ENCODE measurements around the gene MNAT1.
"Not testable (repeated sequence)": the region's sequence is repeated elsewhere in the genome, so short reads cannot be mapped to it uniquely, and the experiment has no call there.

Gene MNAT1

GRCh38 chr14:60734465-60735242 lies at the start of gene MNAT1:
TSS of gene MNAT1 (plus strand) at chr14:60734761. CDS start at chr14:60734863, 102 bp downstream.
- peak; percentile 84 for DNase-seq

DNA sequence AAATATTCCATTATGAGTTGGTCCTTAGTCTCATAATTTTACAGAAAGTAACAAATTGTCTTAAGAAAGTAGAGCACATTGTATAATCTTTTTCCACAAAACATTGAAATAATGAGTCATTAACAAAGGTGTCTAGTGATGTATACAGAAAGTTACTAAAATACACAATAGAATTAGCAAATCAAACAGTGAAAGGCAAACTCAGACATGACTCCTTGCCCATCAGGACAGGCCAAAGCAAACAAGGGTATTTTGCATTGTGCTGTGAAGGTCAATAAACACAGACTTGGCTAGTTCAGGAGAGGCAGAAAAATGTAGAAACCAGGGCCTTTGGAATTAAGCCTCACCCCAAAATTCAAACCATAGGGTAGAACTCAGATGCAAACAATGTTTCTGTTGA lies 47.7 kb upstream of the MNAT1 start:
- DNase-seq, result no peak

DNA sequence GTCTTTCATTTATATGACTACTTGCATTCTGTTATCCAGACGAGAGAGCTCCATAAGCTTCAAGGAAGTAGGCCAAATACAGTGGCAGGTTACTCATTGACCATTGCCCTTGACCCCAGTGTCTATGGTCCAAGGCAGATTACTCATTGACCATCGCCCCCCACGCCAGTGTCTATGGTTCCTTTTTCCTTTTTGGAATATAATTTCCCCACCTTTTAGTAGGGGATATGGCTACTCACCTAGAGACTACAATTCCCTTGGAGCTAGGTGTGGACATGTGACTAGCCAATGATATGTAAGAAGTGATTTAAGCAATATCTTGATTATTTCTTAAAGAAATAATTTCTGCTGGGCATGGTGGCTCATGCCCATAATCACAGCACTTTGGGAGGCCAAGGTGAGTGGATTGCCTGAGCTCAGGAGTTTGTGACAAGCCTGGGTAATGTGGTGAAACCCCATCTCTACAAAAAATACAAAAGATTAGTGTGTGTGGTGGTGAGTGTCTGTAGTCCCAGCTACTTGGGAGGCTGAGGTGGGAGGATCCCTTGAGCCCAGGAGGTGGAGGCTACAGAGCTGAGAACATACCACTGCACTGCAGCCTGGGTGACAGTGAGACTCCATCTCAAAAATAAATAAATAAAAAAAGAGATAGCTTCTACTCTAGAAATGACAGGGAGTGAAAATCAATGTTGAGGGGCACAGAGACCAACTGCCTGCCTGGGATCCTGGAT lies 43.0 kb upstream of the MNAT1 start:
- DNase-seq, result no peak

DNA sequence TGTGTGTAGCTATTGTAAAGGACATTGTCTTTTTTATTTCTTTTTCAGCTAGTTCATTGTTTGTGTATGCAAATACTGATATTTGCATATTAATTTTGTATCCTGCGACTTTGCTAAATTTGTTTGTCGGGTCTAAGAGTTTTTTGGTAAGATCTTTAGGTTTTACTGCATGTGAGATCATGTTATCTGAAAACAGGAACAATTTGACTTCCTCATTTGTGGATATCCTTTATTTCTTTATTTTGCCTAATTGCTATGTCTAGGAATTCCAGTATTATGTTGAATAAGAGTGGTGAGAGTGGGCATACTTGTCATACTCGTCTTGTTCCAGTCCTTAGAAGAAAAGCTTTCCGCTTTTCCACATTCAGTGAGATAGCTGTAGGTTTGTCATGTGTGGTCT lies 39.2 kb upstream of the MNAT1 start:
- no peak for DNase-seq

DNA sequence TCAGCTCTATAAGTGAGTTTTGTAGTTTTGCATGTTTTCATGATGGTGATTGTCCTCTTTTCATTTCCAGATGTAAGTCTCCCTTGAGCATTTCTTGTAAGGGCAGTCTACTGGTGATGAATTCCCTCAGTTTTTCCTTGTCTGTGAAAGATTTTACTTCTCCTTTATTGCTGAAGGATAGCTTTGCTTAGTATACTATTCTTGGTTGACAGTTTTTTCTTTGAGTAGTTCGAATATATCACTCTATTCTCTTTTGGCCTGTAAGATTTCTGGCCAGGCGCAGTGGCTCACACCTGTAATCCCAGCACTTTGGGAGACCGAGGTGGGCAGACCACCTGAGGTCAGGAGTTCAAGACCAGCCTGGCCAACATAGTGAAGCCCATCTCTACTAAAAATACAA lies 34.0 kb upstream of the MNAT1 start:
- DNase-seq, result no peak

GRCh38 chr14:60705100-60705499 lies 29.5 kb upstream of the MNAT1 start:
- DNase-seq, result no peak

DNA sequence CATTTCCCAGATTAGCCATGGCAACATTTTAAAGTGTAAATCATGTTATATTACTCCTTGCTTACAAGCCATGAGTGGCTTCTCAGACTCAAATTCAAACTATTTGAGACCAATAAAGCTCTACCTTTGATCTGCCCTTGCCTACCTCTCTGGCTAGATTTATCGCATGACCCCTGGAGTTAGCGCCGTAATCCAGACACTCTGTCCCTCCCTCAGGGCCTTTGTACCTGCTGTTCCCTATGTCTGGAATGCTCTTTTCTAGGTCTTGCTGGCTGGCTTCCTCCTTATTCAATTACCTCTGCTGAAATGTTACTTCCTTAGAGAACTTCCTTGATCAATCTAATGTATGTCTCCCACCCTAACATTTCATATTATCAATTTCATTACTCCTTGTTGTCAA lies 26.7 kb upstream of the MNAT1 start:
- DNase-seq, result no peak

DNA sequence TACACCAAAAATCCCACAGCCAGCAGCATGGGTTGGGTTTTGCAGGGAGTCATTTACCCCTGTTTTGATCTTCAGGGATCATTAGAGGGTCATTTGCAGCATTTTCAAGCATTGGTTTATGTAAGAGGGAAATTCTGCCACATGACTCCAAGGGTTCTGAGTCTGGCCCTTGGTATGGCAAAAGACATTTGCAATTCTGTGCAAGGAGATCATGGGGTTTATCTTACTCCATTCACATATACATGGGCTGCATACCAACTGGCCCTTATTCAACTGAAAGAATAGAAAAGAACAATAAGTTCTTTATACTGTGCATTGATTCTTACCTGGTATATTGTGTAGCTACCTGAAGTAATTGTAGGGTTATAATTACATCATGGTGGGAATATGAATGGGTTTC lies 24.1 kb upstream of the MNAT1 start:
- DNase-seq, result no peak

GRCh38 chr14:60713513-60713912 lies 21.0 kb upstream of the MNAT1 start:
- no peak for DNase-seq

- DNase-seq, result no peak
Observed at GRCh38 chr14:60720391-60720790, 14.2 kb upstream of the MNAT1 start.

DNA sequence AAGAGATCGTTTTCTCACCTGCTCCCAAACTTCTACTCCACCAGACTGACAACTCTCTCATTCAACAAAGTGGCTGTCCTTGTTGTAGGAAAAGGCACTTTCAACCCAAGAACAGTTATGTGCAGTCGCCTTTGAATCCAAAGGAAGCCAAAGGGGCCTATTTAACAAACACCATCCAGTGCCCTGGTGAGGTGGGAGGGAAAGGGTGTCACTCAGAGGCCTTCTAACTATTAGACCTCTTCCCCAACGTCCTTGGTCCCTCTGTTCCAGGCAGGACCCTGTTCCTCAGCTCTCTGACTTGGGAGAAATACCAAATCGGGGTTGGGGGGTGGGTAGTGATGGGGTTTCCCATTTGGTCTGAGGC lies 13.6 kb upstream of the MNAT1 start:
- DNase-seq, result no peak

DNA sequence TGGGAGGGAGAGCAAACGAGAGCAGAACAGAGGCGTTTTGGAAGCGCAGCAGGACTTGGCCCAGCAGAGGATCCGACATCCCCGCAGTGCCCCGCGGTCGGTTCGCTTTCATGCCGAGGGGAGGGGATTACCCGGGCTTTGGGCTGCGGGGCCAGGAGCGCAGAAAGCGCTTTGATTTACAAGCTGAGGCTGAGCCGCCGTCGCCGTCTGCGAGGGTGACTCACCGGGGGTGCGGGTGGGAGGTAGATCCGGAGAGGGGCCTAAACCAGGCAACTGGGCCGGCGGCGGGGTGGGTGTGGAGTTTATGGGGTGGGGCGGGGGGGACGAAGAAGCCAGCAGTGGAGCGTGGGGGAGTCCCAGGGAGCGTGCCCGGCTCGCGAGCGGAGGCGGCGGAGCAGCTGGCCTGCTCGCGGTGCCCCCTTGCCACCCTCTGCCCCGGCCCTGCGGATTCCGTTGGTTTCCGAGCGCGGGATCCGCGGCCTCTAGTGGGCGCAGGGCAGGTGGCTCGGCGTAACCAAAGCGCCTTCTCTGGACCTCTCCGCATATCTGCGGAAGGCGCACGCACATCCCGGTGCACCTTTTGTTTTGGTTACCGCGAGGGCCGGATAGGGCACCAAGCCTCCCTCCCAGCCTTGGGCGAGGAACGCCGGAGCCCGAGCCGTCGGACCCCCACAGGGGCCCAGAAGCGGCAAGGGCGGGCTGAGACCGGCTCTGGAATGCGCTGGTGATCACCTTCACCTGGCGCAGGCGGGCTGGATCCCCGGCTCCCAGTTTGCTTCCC lies 13.0 kb upstream of the MNAT1 start:
- peak; percentile 55 for DNase-seq

DNA sequence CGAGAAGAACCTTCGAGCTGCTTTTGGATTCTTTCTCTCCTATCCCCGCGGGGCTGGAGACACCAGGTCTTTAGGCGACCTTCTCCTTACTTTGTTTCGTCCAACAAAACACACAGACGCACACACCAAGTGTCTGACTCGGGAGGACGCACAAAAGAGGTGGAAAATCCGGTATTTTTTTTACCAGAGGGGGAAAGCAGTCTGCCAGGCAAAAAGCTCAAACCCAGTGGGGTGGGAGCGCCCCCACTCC lies 12.5 kb upstream of the MNAT1 start:
- peak; percentile 31 for DNase-seq

GRCh38 chr14:60722357-60723115 lies 12.0 kb upstream of the MNAT1 start:
- DNase-seq, result peak; percentile 73

GRCh38 chr14:60723116-60723906 lies 11.2 kb upstream of the MNAT1 start:
- DNase-seq, result peak; percentile 68

GRCh38 chr14:60723907-60724618 lies 10.5 kb upstream of the MNAT1 start, which contains the start of gene SIX4:
TSS of gene SIX4 (minus strand) at chr14:60724351. CDS start at chr14:60724074, 277 bp downstream.
- DNase-seq, result peak; percentile 83

GRCh38 chr14:60731291-60731690 lies 3.3 kb upstream of the MNAT1 start:
- not testable (repeated sequence) for DNase-seq

DNA sequence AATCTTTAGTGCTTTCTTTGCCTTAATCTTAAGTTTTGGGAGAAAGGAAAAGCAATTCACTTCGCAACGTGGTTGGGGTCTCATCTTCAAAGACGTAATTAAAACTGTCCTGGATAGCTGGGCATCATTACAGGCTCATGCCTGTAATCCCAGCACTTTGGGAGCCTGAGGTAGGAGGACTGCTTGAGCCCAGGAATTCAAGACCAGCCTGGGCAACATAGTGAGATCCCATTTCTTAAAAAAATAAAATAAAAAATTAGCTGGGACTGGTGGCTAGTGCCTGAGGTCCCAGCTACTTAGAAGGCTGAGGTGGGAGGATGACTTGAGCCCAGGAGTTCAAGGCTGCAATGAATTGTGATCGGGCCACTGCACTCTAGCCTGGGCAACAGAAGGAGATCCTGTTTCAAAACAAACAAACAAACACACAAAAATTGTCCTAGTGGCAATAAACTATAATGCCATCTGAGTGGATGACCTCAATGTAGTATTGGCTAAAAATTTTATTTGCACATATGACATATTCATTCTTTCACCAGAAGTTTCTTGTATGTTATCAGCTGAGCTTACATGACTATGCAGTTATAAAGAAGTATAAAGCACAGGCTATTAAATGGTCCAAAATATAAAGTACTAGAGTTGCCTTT lies 1.6 kb upstream of the MNAT1 start:
- DNase-seq, result no peak

GRCh38 chr14:60735416-60735815 lies 855 bp downstream of the MNAT1 start:
- DNase-seq, result no peak

DNA sequence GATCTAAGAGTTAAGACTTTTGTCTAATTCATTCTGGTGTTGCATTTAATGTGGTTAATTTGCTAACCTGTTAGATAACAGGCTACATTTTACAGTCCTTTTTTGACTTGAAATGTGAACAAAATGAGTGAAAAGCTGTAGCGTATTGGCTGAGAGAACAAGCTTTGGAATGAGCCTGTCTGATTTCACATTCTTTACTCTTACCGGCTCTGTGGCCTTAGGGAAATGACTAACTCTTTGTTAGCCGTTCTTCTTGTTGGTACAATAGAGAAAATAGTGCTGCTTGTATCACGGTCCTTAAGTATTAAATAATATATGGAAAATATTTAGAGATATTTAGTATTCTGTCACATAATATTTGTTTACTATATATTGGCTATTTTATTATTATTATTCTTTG lies 1.9 kb downstream of the MNAT1 start:
- peak; percentile 73 for DNase-seq

Data from HCEC 1CT (cell line).